H1 (cell line): ENCODE measurements around the gene ZNF644.

Experiments
- ATF2 ChIP-seq: IDR thresholded peaks from 2 replicates; pipeline ENCODE4 v1.6.1; 2012; ENCODE audit warnings: low read length, inconsistent platforms
- CTCF ChIP-seq, 3 experiments: IDR thresholded peaks; 1 replicate in 2 of 3; 2 replicates in 1 of 3; pipeline versions ENCODE4 v1.5.1 to v1.6.1; 2011; ENCODE audit warnings: low read length in 3 of 3, mild to moderate bottlenecking in 3 of 3, inconsistent platforms in 2 of 3, low read depth in 1 of 3, moderate library complexity in 1 of 3; ENCODE audit not compliant: insufficient read depth in 1 of 3; ENCODE audit errors: control extremely low read depth in 1 of 3
- EP300 ChIP-seq, 2 experiments: IDR thresholded peaks; 1 replicate in 1 of 2; 2 replicates in 1 of 2; pipeline ENCODE4 v1.6.1; 2011 to 2012; ENCODE audit warnings: low read depth in 2 of 2, low read length in 2 of 2, mild to moderate bottlenecking in 2 of 2, borderline replicate concordance in 1 of 2, inconsistent platforms in 1 of 2, moderate library complexity in 1 of 2
- JUND ChIP-seq: IDR thresholded peaks from 2 replicates; pipeline ENCODE4 v1.6.1; 2011; ENCODE audit warnings: mild to moderate bottlenecking, improper control_type of control experiment, low read length
- POLR2A ChIP-seq, 2 experiments: IDR thresholded peaks; 1 replicate in 1 of 2; 2 replicates in 1 of 2; pipeline ENCODE4 v1.6.1; 2011; ENCODE audit warnings: low read depth in 2 of 2, low read length in 2 of 2, mild to moderate bottlenecking in 2 of 2; ENCODE audit errors: control extremely low read depth in 1 of 2
- SRF ChIP-seq: IDR thresholded peaks from 2 replicates; pipeline ENCODE4 v1.6.1; 2011; ENCODE audit warnings: mild to moderate bottlenecking, low read depth, low read length, moderate library complexity
- TF ChIP-seq, protein P1 (sequence below): IDR thresholded peaks from 2 replicates; pipeline ENCODE4 v1.6.1; 2012; ENCODE audit warnings: inconsistent platforms

DNA sequence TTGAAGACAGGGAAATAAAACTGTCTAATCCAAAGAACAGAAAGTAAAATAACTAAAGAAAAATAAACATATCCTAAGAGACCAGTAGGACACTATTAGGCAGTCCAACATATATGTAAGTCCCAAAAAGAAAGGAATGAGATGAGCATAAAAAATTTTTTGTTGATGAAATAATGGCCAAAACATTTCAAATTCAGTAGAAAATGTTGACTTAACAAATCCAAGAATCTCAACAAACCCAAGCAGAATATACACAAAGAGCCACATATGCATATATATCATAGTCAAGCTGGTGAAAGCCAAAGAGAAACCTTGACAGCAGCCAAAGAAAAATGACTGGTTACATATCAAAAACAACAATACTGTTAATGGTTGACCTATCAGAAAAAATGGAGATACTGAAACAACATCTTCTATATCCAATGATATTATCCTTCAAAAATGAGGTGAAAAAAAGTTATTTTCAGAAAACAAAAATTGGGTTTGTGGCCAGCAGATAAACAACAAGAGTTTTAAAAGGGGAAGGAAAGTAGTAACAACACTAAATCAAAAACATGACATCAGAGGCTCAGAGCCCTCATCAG is 26.4 kb downstream of the ZNF644 start:
- TF ChIP-seq ATF2 (no peak), POLR2A (IDR thresholded peaks at IDR 0.05; ENCODE audit: control extremely low read depth in 1 of 2, low read depth in 2 of 2, low read length in 2 of 2) (no peak), CTCF (IDR thresholded peaks at IDR 0.05; ENCODE audit: control extremely low read depth in 1 of 3, insufficient read depth in 1 of 3, low read depth in 1 of 3, low read length in 3 of 3) (no peak), JUND (no peak), SRF (no peak), EP300 (IDR thresholded peaks at IDR 0.05; ENCODE audit: borderline replicate concordance in 1 of 2, low read depth in 2 of 2, low read length in 2 of 2) (no peak)
- TF ChIP-seq, protein P1, sequence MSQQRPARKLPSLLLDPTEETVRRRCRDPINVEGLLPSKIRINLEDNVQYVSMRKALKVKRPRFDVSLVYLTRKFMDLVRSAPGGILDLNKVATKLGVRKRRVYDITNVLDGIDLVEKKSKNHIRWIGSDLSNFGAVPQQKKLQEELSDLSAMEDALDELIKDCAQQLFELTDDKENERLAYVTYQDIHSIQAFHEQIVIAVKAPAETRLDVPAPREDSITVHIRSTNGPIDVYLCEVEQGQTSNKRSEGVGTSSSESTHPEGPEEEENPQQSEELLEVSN, result no peak
